Measurements from ENCODE around the gene TUBA3E. TPM values are rescaled to one million over a fixed set of nuclear protein-coding genes. Genes with fewer than 3 reads are reported as not detected.
"Not testable (repeated sequence)": the region's sequence is repeated elsewhere in the genome, so short reads cannot be mapped to it uniquely, and the experiment has no call there.

Gene TUBA3E
- total RNA-seq, 1 donor from 2014 or later = not detected

GRCh38 chr2:130222523-130222922, 24.3 kb upstream of the TUBA3E start:
- DNase-seq (ENCODE audit: low spot score); H3K9me3 Mint-ChIP-seq; H3K4me1 Mint-ChIP-seq (ENCODE audit: low read depth); H3K4me3 Mint-ChIP-seq; H3K27ac Mint-ChIP-seq; intact Hi-C loops (cut with micrococcal nuclease); H3K36me3 Mint-ChIP-seq (ENCODE audit: low read depth); H3K27me3 Mint-ChIP-seq (ENCODE audit: insufficient read depth): not testable (repeated sequence)

GRCh38 chr2:130220505-130220904, 22.3 kb upstream of the TUBA3E start:
- intact Hi-C loops (cut with micrococcal nuclease); H3K36me3 Mint-ChIP-seq (ENCODE audit: low read depth); H3K4me3 Mint-ChIP-seq; DNase-seq (ENCODE audit: low spot score); H3K9me3 Mint-ChIP-seq; H3K27me3 Mint-ChIP-seq (ENCODE audit: insufficient read depth); H3K4me1 Mint-ChIP-seq (ENCODE audit: low read depth); H3K27ac Mint-ChIP-seq: not testable (repeated sequence)

DNA sequence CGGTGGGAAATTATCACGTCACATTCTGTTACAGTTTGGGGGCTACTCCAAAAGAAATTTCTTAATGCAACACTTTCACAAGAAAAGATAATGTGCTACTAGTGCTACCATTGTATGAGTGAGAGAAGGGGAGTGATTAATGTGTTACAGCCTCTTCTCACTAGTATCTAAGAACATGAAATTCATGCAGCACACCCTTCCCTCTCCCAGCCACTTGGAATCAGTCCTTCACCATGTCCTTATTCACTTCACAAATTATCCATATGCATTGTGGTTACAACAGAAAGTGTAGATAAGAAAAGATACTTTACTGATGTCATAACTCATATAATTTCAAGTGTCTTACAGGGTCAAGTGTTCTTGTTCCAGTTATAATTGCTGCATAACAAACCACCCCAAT, 20.9 kb upstream of the TUBA3E start:
- H3K4me3 Mint-ChIP-seq; intact Hi-C loops (cut with micrococcal nuclease); H3K4me1 Mint-ChIP-seq (ENCODE audit: low read depth); H3K27ac Mint-ChIP-seq; H3K9me3 Mint-ChIP-seq; H3K36me3 Mint-ChIP-seq (ENCODE audit: low read depth); DNase-seq (ENCODE audit: low spot score): not testable (repeated sequence)
- peaks cover 13% of the 10 kb centered on the region for H3K27me3 Mint-ChIP-seq (ENCODE audit: insufficient read depth)

- H3K4me1 Mint-ChIP-seq (ENCODE audit: low read depth); H3K9me3 Mint-ChIP-seq; H3K27ac Mint-ChIP-seq; intact Hi-C loops (cut with micrococcal nuclease); H3K36me3 Mint-ChIP-seq (ENCODE audit: low read depth); DNase-seq (ENCODE audit: low spot score); H3K4me3 Mint-ChIP-seq: not testable (repeated sequence)
- H3K27me3 Mint-ChIP-seq (ENCODE audit: insufficient read depth) = peaks cover 16% of the 10 kb centered on the region
Measured at GRCh38 chr2:130207051-130207450, 8.8 kb upstream of the TUBA3E start.

GRCh38 chr2:130203150-130203549, 4.9 kb upstream of the TUBA3E start:
- H3K36me3 Mint-ChIP-seq (ENCODE audit: low read depth); DNase-seq (ENCODE audit: low spot score); H3K4me3 Mint-ChIP-seq; H3K27me3 Mint-ChIP-seq (ENCODE audit: insufficient read depth); H3K9me3 Mint-ChIP-seq; H3K27ac Mint-ChIP-seq; H3K4me1 Mint-ChIP-seq (ENCODE audit: low read depth); intact Hi-C loops (cut with micrococcal nuclease): not testable (repeated sequence)

DNA sequence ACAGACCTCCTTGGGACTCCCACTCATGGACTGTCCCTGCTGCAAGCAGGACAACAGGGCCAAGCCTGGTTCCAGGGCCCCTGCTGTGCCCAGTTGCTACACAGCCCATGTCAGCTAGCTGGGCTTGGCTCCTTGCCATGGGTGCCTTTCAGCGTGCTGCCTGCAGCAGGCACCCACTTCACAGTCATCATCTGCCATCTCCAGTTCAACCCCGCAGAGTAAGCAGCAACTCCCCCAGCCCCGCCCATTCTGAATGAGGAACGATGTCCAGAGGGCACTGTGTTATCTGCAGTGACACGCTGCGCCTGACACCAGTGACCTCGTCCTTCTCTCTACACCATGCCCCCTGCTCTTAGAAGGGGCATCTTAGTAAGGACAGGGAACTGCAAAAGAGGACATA, 4.3 kb upstream of the TUBA3E start:
- H3K27me3 Mint-ChIP-seq (ENCODE audit: insufficient read depth); H3K9me3 Mint-ChIP-seq; DNase-seq (ENCODE audit: low spot score); H3K4me3 Mint-ChIP-seq; H3K27ac Mint-ChIP-seq; H3K4me1 Mint-ChIP-seq (ENCODE audit: low read depth); H3K36me3 Mint-ChIP-seq (ENCODE audit: low read depth); intact Hi-C loops (cut with micrococcal nuclease): not testable (repeated sequence)

GRCh38 chr2:130196052-130196451, 2.2 kb downstream of the TUBA3E start:
- H3K4me1 Mint-ChIP-seq (ENCODE audit: low read depth); H3K36me3 Mint-ChIP-seq (ENCODE audit: low read depth); DNase-seq (ENCODE audit: low spot score); H3K9me3 Mint-ChIP-seq; H3K27ac Mint-ChIP-seq; intact Hi-C loops (cut with micrococcal nuclease); H3K27me3 Mint-ChIP-seq (ENCODE audit: insufficient read depth); H3K4me3 Mint-ChIP-seq: not testable (repeated sequence)

DNA sequence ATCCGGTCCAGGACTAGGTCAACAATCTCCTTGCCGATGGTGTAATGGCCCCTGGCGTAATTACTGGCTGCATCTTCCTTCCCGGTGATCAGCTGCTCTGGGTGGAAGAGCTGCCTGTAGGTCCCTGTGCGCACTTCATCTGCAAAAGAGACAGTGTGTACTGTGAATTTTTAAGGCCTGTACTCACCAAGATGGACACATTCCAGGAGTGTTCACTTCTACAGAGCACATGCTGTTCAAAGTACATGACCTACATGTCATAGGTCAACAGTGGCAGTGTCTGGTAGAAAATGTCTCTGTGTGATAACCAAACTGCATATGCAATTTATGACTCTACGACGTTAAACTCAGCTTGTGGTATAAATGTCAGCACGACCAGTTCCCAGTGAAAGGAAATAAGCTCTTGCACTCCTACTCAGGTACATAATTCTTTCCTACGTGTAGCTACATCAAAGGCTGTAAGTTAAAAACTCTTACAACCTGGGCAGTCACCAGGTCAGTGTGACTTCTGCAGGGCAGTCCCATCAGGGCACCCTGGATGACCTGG, 3.1 kb downstream of the TUBA3E start:
- DNase-seq (ENCODE audit: low spot score); H3K27me3 Mint-ChIP-seq (ENCODE audit: insufficient read depth); intact Hi-C loops (cut with micrococcal nuclease); H3K4me3 Mint-ChIP-seq; H3K36me3 Mint-ChIP-seq (ENCODE audit: low read depth); H3K4me1 Mint-ChIP-seq (ENCODE audit: low read depth); H3K9me3 Mint-ChIP-seq; H3K27ac Mint-ChIP-seq: not testable (repeated sequence)

DNA sequence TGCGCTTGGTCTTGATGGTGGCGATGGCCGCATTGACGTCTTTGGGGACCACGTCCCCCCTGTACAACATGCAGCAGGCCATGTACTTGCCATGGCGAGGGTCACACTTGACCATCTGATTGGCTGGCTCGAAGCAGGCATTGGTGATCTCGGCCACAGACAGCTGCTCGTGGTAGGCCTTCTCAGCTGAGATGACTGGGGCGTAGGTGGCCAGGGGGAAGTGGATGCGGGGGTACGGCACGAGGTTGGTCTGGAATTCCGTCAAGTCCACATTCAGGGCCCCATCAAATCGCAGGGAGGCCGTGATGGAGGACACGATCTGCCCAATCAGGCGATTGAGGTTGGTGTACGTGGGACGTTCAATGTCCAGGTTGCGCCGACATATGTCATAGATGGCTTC, 4.4 kb downstream of the TUBA3E start:
- H3K4me3 Mint-ChIP-seq; DNase-seq (ENCODE audit: low spot score); H3K4me1 Mint-ChIP-seq (ENCODE audit: low read depth); H3K36me3 Mint-ChIP-seq (ENCODE audit: low read depth); H3K27me3 Mint-ChIP-seq (ENCODE audit: insufficient read depth); intact Hi-C loops (cut with micrococcal nuclease); H3K9me3 Mint-ChIP-seq; H3K27ac Mint-ChIP-seq: not testable (repeated sequence)

GRCh38 chr2:130192451-130192850, 5.8 kb downstream of the TUBA3E start:
- H3K27me3 Mint-ChIP-seq (ENCODE audit: insufficient read depth); intact Hi-C loops (cut with micrococcal nuclease); H3K27ac Mint-ChIP-seq; H3K36me3 Mint-ChIP-seq (ENCODE audit: low read depth); DNase-seq (ENCODE audit: low spot score); H3K4me1 Mint-ChIP-seq (ENCODE audit: low read depth); H3K4me3 Mint-ChIP-seq; H3K9me3 Mint-ChIP-seq: not testable (repeated sequence)

DNA sequence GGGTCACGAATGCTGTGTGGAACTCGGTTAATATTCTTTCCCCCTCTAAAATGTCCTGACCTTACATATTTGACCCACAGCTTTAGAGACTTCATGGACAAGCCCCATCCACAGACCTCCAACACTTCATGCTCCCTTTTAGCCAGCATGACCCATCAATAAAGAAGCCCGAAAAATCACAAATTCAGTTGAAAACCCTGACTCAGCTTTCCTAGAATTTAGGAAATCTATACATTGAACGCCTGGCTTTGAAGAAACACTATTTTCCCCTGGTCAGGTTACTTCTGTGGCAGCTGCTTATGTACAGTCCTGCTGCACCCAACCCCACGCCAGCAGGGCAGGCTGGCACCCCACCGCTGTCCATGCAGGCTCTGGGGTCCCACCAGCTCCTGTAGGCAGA, 6.9 kb downstream of the TUBA3E start:
- intact Hi-C loops (cut with micrococcal nuclease); DNase-seq (ENCODE audit: low spot score); H3K4me3 Mint-ChIP-seq; H3K4me1 Mint-ChIP-seq (ENCODE audit: low read depth); H3K27ac Mint-ChIP-seq; H3K9me3 Mint-ChIP-seq; H3K27me3 Mint-ChIP-seq (ENCODE audit: insufficient read depth); H3K36me3 Mint-ChIP-seq (ENCODE audit: low read depth): not testable (repeated sequence)

- Mint-ChIP-seq H3K36me3 (ENCODE audit: low read depth) (peaks cover 2% of the 10 kb centered on the region), H3K4me3 (no peak overlapping the region), H3K27me3 (ENCODE audit: insufficient read depth) (no peaks in the 10 kb centered on the region), H3K4me1 (ENCODE audit: low read depth) (peaks cover 4% of the 10 kb centered on the region), H3K27ac (no peak overlapping the region), H3K9me3 (no peaks in the 10 kb centered on the region)
- intact Hi-C loops (cut with micrococcal nuclease) = no loop called here
- DNase-seq (ENCODE audit: low spot score) = no peak
Measured at GRCh38 chr2:130190237-130190636, 8.0 kb downstream of the TUBA3E start.

- DNase-seq (ENCODE audit: low spot score); H3K36me3 Mint-ChIP-seq (ENCODE audit: low read depth); H3K27me3 Mint-ChIP-seq (ENCODE audit: insufficient read depth); H3K9me3 Mint-ChIP-seq; intact Hi-C loops (cut with micrococcal nuclease); H3K27ac Mint-ChIP-seq; H3K4me1 Mint-ChIP-seq (ENCODE audit: low read depth); H3K4me3 Mint-ChIP-seq: not testable (repeated sequence)
Measured at GRCh38 chr2:130188958-130189357, 9.3 kb downstream of the TUBA3E start.

All from activated T-helper 1 cell treated with anti-CD3 and anti-CD28 coated beads, Interleukin-12 subunit alpha, Interleukin-12 subunit beta, Interleukin-2, Interleukin-4 antibody, amounts not matched to agents 30 ng/mL and 10 ng/mL and 1 ng/mL, durations not matched to agents 14 hours and 24 hours and 36 hours (primary cell).